ENCODE measurements around the gene LYPD6B. TPM values are rescaled to one million over a fixed set of nuclear protein-coding genes. Genes with fewer than 3 reads are reported as not detected.

The LYPD6B gene
- total RNA-seq, 1 experiment from 2014 or later, result 6.1 TPM

DNA sequence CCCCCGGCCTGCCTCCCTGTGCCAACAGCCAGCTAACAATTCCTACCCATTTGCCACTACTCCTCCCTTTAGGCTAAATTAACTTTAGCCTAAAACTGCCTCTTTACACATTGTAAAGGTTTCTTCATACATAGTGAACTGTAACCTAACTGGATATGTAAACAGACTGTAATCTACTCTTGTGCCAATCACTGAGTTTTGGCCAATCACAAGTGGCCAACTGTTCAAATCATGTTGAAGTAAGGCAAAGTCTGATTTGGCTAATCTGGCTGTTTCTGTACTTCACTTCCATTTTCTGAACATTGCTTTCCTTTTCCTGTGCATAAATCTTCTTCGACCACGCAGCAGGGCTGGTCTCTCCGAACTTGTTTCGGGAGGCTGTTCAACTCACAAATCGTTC lies 188.3 kb downstream of the LYPD6B start:
- DNase-seq (ENCODE audit: low read depth, low spot score), result no peak
- POLR2A ChIA-PET, result no interaction called here
- no peak for TF ChIP-seq RAD21 (IDR thresholded peaks at IDR 0.05; ENCODE audit: low read depth)
- no peak for TF ChIP-seq SRF (IDR thresholded peaks at IDR 0.05; ENCODE audit: low read depth)
- TF ChIP-seq, protein P1, sequence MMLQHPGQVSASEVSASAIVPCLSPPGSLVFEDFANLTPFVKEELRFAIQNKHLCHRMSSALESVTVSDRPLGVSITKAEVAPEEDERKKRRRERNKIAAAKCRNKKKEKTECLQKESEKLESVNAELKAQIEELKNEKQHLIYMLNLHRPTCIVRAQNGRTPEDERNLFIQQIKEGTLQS (IDR thresholded peaks at IDR 0.05), result no peak
- TF ChIP-seq POLR2A (IDR thresholded peaks at IDR 0.05; ENCODE audit: borderline replicate concordance, extremely low read depth, insufficient read depth, insufficient read length), result no peak
- no peak for TF ChIP-seq ELF1 (IDR thresholded peaks at IDR 0.05; ENCODE audit: borderline replicate concordance, low read depth)
- TF ChIP-seq SIN3A (IDR thresholded peaks at IDR 0.05; ENCODE audit: low read depth), result no peak
- no peak for TF ChIP-seq TCF7L2 (IDR thresholded peaks at IDR 0.05; ENCODE audit: borderline replicate concordance, extremely low read depth, insufficient read depth, insufficient read length)
- TF ChIP-seq ZBTB33 (IDR thresholded peaks at IDR 0.05; ENCODE audit: extremely low read depth, insufficient replicate concordance, low read length), result no peak
- TF ChIP-seq CBX3 (IDR thresholded peaks at IDR 0.05; ENCODE audit: low read depth), result no peak
- TF ChIP-seq SP1 (IDR thresholded peaks at IDR 0.05; ENCODE audit: low read depth), result no peak
- no peak for TF ChIP-seq REST (IDR thresholded peaks at IDR 0.05; ENCODE audit: low read depth)
- TF ChIP-seq ZFX (IDR thresholded peaks at IDR 0.05), result no peak
- BruUV-seq (replicated peaks), result no TSS peak
- no peak overlapping the region for H2AFZ ChIP-seq (ENCODE audit: low read depth, low read length, poor library complexity, severe bottlenecking)
- CTCF ChIA-PET, result no interaction called here
- no peaks in the 10 kb centered on the region for H3K79me2 ChIP-seq (ENCODE audit: insufficient read depth, low read length)
- no peaks in the 10 kb centered on the region for H3K36me3 ChIP-seq (ENCODE audit: control insufficient read depth in 1 of 2, insufficient read depth in 2 of 2, low read length in 2 of 2)
- no peak overlapping the region for H3K9ac ChIP-seq (ENCODE audit: low read length)
- no peaks in the 10 kb centered on the region for H3K9me2 ChIP-seq (ENCODE audit: insufficient read depth)
- intact Hi-C loops (cut with micrococcal nuclease), result no loop called here
- no peaks in the 10 kb centered on the region for H4K20me1 ChIP-seq (ENCODE audit: insufficient read depth)
- ATAC-seq, result no peak
- RAD21 ChIA-PET (ENCODE audit: low non-redundant PET in 1 of 2, low total read pairs in 2 of 2, uncharacterized antibody in 2 of 2, unreplicated experiment in 2 of 2), result no interaction called here
- no peaks in the 10 kb centered on the region for H3K9me3 ChIP-seq (ENCODE audit: control insufficient read depth in 1 of 2, insufficient read depth in 1 of 2, low read depth in 1 of 2, low read length in 2 of 2)
- no peak overlapping the region for H3K4me2 ChIP-seq (ENCODE audit: low read length)
- no peaks in the 10 kb centered on the region for H3K4me1 ChIP-seq (ENCODE audit: control insufficient read depth in 1 of 2, insufficient read depth in 2 of 2, low read length in 2 of 2)
- H3K27ac ChIP-seq (ENCODE audit: low read depth, low read length), result no peak overlapping the region
- H3K27me3 ChIP-seq (ENCODE audit: insufficient read depth, low read length), result no peaks in the 10 kb centered on the region
- no peak overlapping the region for H3K4me3 ChIP-seq (replicated peaks in 1 of 2; ENCODE audit: low read depth in 1 of 2, low read length in 2 of 2)
